NCI-H1092 (cell line): ENCODE results near the gene DNLZ.
"Not testable (repeated sequence)": the region's sequence is repeated elsewhere in the genome, so short reads cannot be mapped to it uniquely, and the experiment has no call there.

ENCODE experiments used
- DNase-seq: peaks from one replicate; lab custom pipeline; 2025; lab: John Stamatoyannopoulos, UW

The DNLZ gene

GRCh38 chr9:136331030-136331429 lies 32.5 kb downstream of the DNLZ start:
- no peak for DNase-seq

GRCh38 chr9:136330406-136330990 lies 33.0 kb downstream of the DNLZ start:
- DNase-seq, result no peak

GRCh38 chr9:136329636-136330405 lies 33.7 kb downstream of the DNLZ start:
- DNase-seq, result no peak

GRCh38 chr9:136329211-136329627 lies 34.3 kb downstream of the DNLZ start:
- DNase-seq, result no peak

GRCh38 chr9:136328622-136329041 lies 34.9 kb downstream of the DNLZ start:
- no peak for DNase-seq

GRCh38 chr9:136328011-136328621 lies 35.4 kb downstream of the DNLZ start:
- DNase-seq, result no peak

GRCh38 chr9:136327304-136327974 lies 36.1 kb downstream of the DNLZ start, which contains the start of gene GPSM1:
Gene GPSM1, plus strand, starts transcription at chr9:136327539. Its CDS starts 157 bp downstream, at chr9:136327696.
- DNase-seq, result no peak

GRCh38 chr9:136326761-136327303 lies 36.7 kb downstream of the DNLZ start:
- no peak for DNase-seq

GRCh38 chr9:136326061-136326760 lies 37.3 kb downstream of the DNLZ start:
- no peak for DNase-seq

- DNase-seq, result no peak
These were observed 38.2 kb downstream of the DNLZ start for GRCh38 chr9:136325358-136325757.

- no peak for DNase-seq
These were observed 38.8 kb downstream of the DNLZ start for GRCh38 chr9:136324501-136325300.

- no peak for DNase-seq
These were observed 40.2 kb downstream of the DNLZ start for GRCh38 chr9:136323371-136323789.

- DNase-seq, result no peak
These were observed 40.7 kb downstream of the DNLZ start for GRCh38 chr9:136322756-136323330.

GRCh38 chr9:136321561-136321960 lies 42.0 kb downstream of the DNLZ start:
- DNase-seq, result no peak

- DNase-seq, result not testable (repeated sequence)
These were observed 42.6 kb downstream of the DNLZ start for GRCh38 chr9:136320972-136321371.

GRCh38 chr9:136319955-136320354 lies 43.6 kb downstream of the DNLZ start:
- not testable (repeated sequence) for DNase-seq

GRCh38 chr9:136319244-136319643 lies 44.3 kb downstream of the DNLZ start:
- not testable (repeated sequence) for DNase-seq

- DNase-seq, result no peak
These were observed 44.7 kb downstream of the DNLZ start for GRCh38 chr9:136318776-136319241.

- no peak for DNase-seq
These were observed 45.3 kb downstream of the DNLZ start for GRCh38 chr9:136318111-136318775.

- DNase-seq, result no peak
These were observed 45.8 kb downstream of the DNLZ start for GRCh38 chr9:136317695-136318094.
